BJ (cell line): ENCODE measurements around the gene LRRC49. TPM values are rescaled to one million over a fixed set of nuclear protein-coding genes. Genes with fewer than 3 reads are reported as not detected.

Experiments used
- CTCF ChIA-PET: fragments of 350-600 bp; formaldehyde crosslinking; extraction: SDS; loops from one replicate; lab custom pipeline; 2021; ENCODE audit warnings: antibody characterized with exemption, inconsistent platforms; lab: Yijun Ruan, JAX
- POLR2A ChIA-PET: fragments of 300-600 bp; sonication (Branson Sonifier 250); formaldehyde crosslinking; extraction: SDS; loops from one replicate; lab custom pipeline; 2021; ENCODE audit warnings: antibody characterized with exemption; lab: Charles Lee
- DNase-seq: peaks from one replicate; pipeline ENCODE4 v3.0.0-alpha.2; 2011; ENCODE audit warnings: low read depth
- H3K27me3 ChIP-seq: 2 replicates; pipeline ENCODE4 v1.6.0; 2011; ENCODE audit warnings: low read length; ENCODE audit not compliant: control insufficient read depth, insufficient read depth
- H3K36me3 ChIP-seq: 2 replicates; pipeline ENCODE4 v1.5.1; 2011; ENCODE audit warnings: low read length; ENCODE audit not compliant: control insufficient read depth, insufficient read depth
- H3K4me3 ChIP-seq: 2 replicates; pipeline ENCODE4 v1.5.1; 2011; ENCODE audit warnings: low read depth, mild to moderate bottlenecking, control low read depth, low read length
- CTCF ChIP-seq: IDR thresholded peaks from 2 replicates; pipeline ENCODE4 v1.5.1; 2011; ENCODE audit warnings: low read depth, mild to moderate bottlenecking, control low read depth, inconsistent platforms, low read length, moderate library complexity; ENCODE audit not compliant: insufficient read depth
- polyA plus RNA-seq: library from polyadenylated mRNA; depleted of rRNA; stranded (reverse); fragments of >200 nt; gene quantifications from 2 replicates; pipeline ENCODE4 v1.2.3, GENCODE V29; 2011

LRRC49 gene
- polyA plus RNA-seq, 1 experiment = 6.2 TPM

- POLR2A ChIA-PET = interaction anchor here (0.6 kb wide), 1 partner anchor 30 kb away, joined by 24 read pairs; no protein-coding TSS in a partner anchor
Observed at GRCh38 chr15:71079208-71080044, 186.8 kb downstream of the LRRC49 start.

GRCh38 chr15:71080166-71080565, 187.5 kb downstream of the LRRC49 start:
- no peak for DNase-seq
- no peaks in the 10 kb centered on the region for H3K36me3 ChIP-seq
- CTCF ChIA-PET = interaction anchor here (1.6 kb wide), 1 partner anchor 31 kb away, joined by 5 read pairs; no protein-coding TSS in a partner anchor
- no peak for TF ChIP-seq CTCF
- no peaks in the 10 kb centered on the region for H3K27me3 ChIP-seq
- POLR2A ChIA-PET = no interaction called here
- H3K4me3 ChIP-seq = no peak overlapping the region

More at GRCh38 chr15:71079208-71080044, 186.8 kb downstream of the LRRC49 start:
- TF ChIP-seq CTCF = no peak
- DNase-seq = peak; percentile 79
- CTCF ChIA-PET = interaction anchor here (1.6 kb wide), 1 partner anchor 30 kb away, joined by 5 read pairs; no protein-coding TSS in a partner anchor
- Histone ChIP-seq H3K36me3 (no peaks in the 10 kb centered on the region), H3K4me3 (no peak overlapping the region), H3K27me3 (no peaks in the 10 kb centered on the region)

- ChIA-PET CTCF (interaction anchor here (0.7 to 1.6 kb wide), 2 partner anchors 32 to 360 kb away, joined by 3 to 5 read pairs; no protein-coding TSS in a partner anchor), POLR2A (interaction anchor here (0.8 kb wide), 1 partner anchor 32 kb away, joined by 6 read pairs; no protein-coding TSS in a partner anchor)
- no peak for TF ChIP-seq CTCF
- peak; percentile 95 for DNase-seq
- no peaks in the 10 kb centered on the region for H3K36me3 ChIP-seq
- no peak overlapping the region for H3K4me3 ChIP-seq
- no peaks in the 10 kb centered on the region for H3K27me3 ChIP-seq
Observed at GRCh38 chr15:71080705-71081104, 188.1 kb downstream of the LRRC49 start.

GRCh38 chr15:71082803-71083202, 190.2 kb downstream of the LRRC49 start:
- Histone ChIP-seq H3K36me3 (no peaks in the 10 kb centered on the region), H3K4me3 (no peak overlapping the region), H3K27me3 (no peaks in the 10 kb centered on the region)
- TF ChIP-seq CTCF = no peak
- ChIA-PET CTCF (interaction anchor here (1.8 kb wide), 1 partner anchor 10 kb away, joined by 8 read pairs; no protein-coding TSS in a partner anchor), POLR2A (no interaction called here)
- no peak for DNase-seq

GRCh38 chr15:71083349-71083748, 190.7 kb downstream of the LRRC49 start:
- POLR2A ChIA-PET = no interaction called here

More at GRCh38 chr15:71083349-71083748, 190.7 kb downstream of the LRRC49 start:
- CTCF ChIA-PET = interaction anchor here (1.8 kb wide), 1 partner anchor 10 kb away, joined by 8 read pairs; no protein-coding TSS in a partner anchor
- Histone ChIP-seq H3K36me3 (no peaks in the 10 kb centered on the region), H3K4me3 (no peak overlapping the region), H3K27me3 (no peaks in the 10 kb centered on the region)
- DNase-seq = peak; percentile 93
- TF ChIP-seq CTCF = no peak
